A673 (cell line): ENCODE measurements around the gene FCER1G. TPM values are rescaled to one million over a fixed set of nuclear protein-coding genes. Genes with fewer than 3 reads are reported as not detected.
"Not testable (repeated sequence)": the region's sequence is repeated elsewhere in the genome, so short reads cannot be mapped to it uniquely, and the experiment has no call there.

Source experiments
- BruUV-seq: library from RNA; stranded (reverse); fragments of 400-500 nt; replicated peaks from 2 replicates; lab custom pipeline; 2021; lab: Mats Ljungman, UMichigan
- CTCF ChIA-PET: fragments of 300-600 bp; sonication (Branson Sonifier 250); formaldehyde crosslinking; loops from one replicate; lab custom pipeline; 2022; ENCODE audit warnings: antibody characterized with exemption; lab: Charles Lee
- POLR2A ChIA-PET: fragments of 300-600 bp; sonication (Branson Sonifier 250); formaldehyde crosslinking; loops from one replicate; lab custom pipeline; 2022; ENCODE audit warnings: antibody characterized with exemption; ENCODE audit not compliant: low non-redundant PET; lab: Charles Lee
- DNase-seq: peaks from one replicate; pipeline ENCODE4 v3.0.0-alpha.2; 2015; ENCODE audit warnings: low spot score
- H3K27ac ChIP-seq: fragments of 200-600 bp; sonication (generic); 2 replicates; pipeline ENCODE4 v1.5.1; 2016; ENCODE audit warnings: mixed run types, low read depth, mild to moderate bottlenecking, mixed read lengths, antibody characterized with exemption, low read length; ENCODE audit not compliant: poor library complexity, severe bottlenecking
- H3K27me3 ChIP-seq: fragments of 200-600 bp; sonication (generic); replicated peaks from 2 replicates; pipeline ENCODE4 v1.6.1; 2017; ENCODE audit warnings: mixed run types, low read depth, mild to moderate bottlenecking, mixed read lengths, antibody characterized with exemption, low read length; ENCODE audit not compliant: insufficient read depth, poor library complexity
- H3K36me3 ChIP-seq: fragments of 200-600 bp; sonication (generic); 2 replicates; pipeline ENCODE4 v1.6.1; 2016; ENCODE audit warnings: mixed run types, mild to moderate bottlenecking, mixed read lengths, antibody characterized with exemption, low read length; ENCODE audit not compliant: insufficient read depth, poor library complexity, severe bottlenecking
- H3K4me1 ChIP-seq: fragments of 200-600 bp; sonication (generic); 2 replicates; pipeline ENCODE4 v1.6.1; 2017; ENCODE audit warnings: mixed run types, mild to moderate bottlenecking, mixed read lengths, antibody characterized with exemption, low read length; ENCODE audit not compliant: insufficient read depth, poor library complexity, severe bottlenecking
- H3K4me3 ChIP-seq: fragments of 200-600 bp; sonication (generic); 2 replicates; pipeline ENCODE4 v1.5.1; 2016; ENCODE audit warnings: low read depth, mixed run types, mild to moderate bottlenecking, mixed read lengths, low read length; ENCODE audit not compliant: poor library complexity, severe bottlenecking
- H3K9me3 ChIP-seq: fragments of 200-600 bp; sonication (generic); 2 replicates; pipeline ENCODE4 v1.6.1; 2016; ENCODE audit warnings: mixed run types, low read depth, mild to moderate bottlenecking, mixed read lengths, antibody characterized with exemption, low read length; ENCODE audit not compliant: poor library complexity, severe bottlenecking
- CTCF ChIP-seq: fragments of 300-800, 200-600 bp; sonication (generic); conservative IDR thresholded peaks from 2 replicates; pipeline ENCODE4 v1.5.1; 2017; ENCODE audit warnings: low read depth, mild to moderate bottlenecking, antibody characterized with exemption, low read length, moderate library complexity, mixed read lengths
- EZH2 ChIP-seq: fragments of 200-600 bp; sonication (generic); IDR thresholded peaks from 2 replicates; pipeline ENCODE4 v1.6.1; 2017; ENCODE audit warnings: borderline replicate concordance, low read depth, mild to moderate bottlenecking, mixed read lengths, antibody characterized with exemption, low read length; ENCODE audit not compliant: poor library complexity, severe bottlenecking
- intact Hi-C: fragments of 100-400 bp; cut with micrococcal nuclease; formaldehyde crosslinking; loops from one replicate; pipeline ENCODE4 v1.10.0; 2022; ENCODE audit not compliant: unreplicated experiment
- total RNA-seq: library from RNA; stranded (reverse); gene quantifications from 2 replicates; pipeline ENCODE4 v1.2.3, GENCODE V29; 2021

Gene FCER1G
- total RNA-seq, 1 experiment from 2014 or later: 1.5 TPM

GRCh38 chr1:161250829-161251228 lies 35.7 kb downstream of the FCER1G start:
- H3K36me3 ChIP-seq: no peaks in the 10 kb centered on the region
- H3K4me3 ChIP-seq: no peak overlapping the region
- TF ChIP-seq EZH2 (no peak), CTCF (no peak)
- H3K27me3 ChIP-seq: no peaks in the 10 kb centered on the region
- CTCF ChIA-PET: no interaction called here
- no peaks in the 10 kb centered on the region for H3K4me1 ChIP-seq
- H3K9me3 ChIP-seq: no peaks in the 10 kb centered on the region
- BruUV-seq: no TSS peak
- no peak for DNase-seq
- intact Hi-C loops: no loop called here
- POLR2A ChIA-PET: interaction anchor here (0.7 kb wide), 1 partner anchor 124 kb away, joined by 3 read pairs; no protein-coding TSS in a partner anchor
- H3K27ac ChIP-seq: no peak overlapping the region

- POLR2A ChIA-PET: interaction anchor here (0.7 kb wide), 1 partner anchor 123 kb away, joined by 3 read pairs; no protein-coding TSS in a partner anchor
- no peaks in the 10 kb centered on the region for H3K27me3 ChIP-seq
- BruUV-seq: no TSS peak
- H3K4me3 ChIP-seq: no peak overlapping the region
- intact Hi-C loops: no loop called here
- no peak for DNase-seq
- TF ChIP-seq EZH2: no peak
- TF ChIP-seq CTCF: no peak
- no peak overlapping the region for H3K27ac ChIP-seq
- CTCF ChIA-PET: no interaction called here
- peaks cover under 1% of the 10 kb centered on the region for H3K9me3 ChIP-seq
- no peaks in the 10 kb centered on the region for H3K4me1 ChIP-seq
- no peaks in the 10 kb centered on the region for H3K36me3 ChIP-seq
Measured at GRCh38 chr1:161251579-161251978, 36.5 kb downstream of the FCER1G start.

GRCh38 chr1:161255302-161255701 lies 40.2 kb downstream of the FCER1G start:
- BruUV-seq, DNase-seq, intact Hi-C loops, H3K36me3 ChIP-seq, H3K27ac ChIP-seq, H3K4me1 ChIP-seq, POLR2A ChIA-PET, H3K9me3 ChIP-seq, H3K4me3 ChIP-seq: not testable (repeated sequence)
- CTCF ChIA-PET: interaction anchor here (0.6 kb wide), 1 partner anchor 36 kb away, joined by 3 read pairs; no protein-coding TSS in a partner anchor
- H3K27me3 ChIP-seq: peaks cover 20% of the 10 kb centered on the region

GRCh38 chr1:161255955-161256520 lies 40.9 kb downstream of the FCER1G start:
- DNase-seq, H3K36me3 ChIP-seq, CTCF ChIA-PET, H3K9me3 ChIP-seq, BruUV-seq, H3K4me3 ChIP-seq, intact Hi-C loops, H3K27ac ChIP-seq: not testable (repeated sequence)
- peaks cover 24% of the 10 kb centered on the region for H3K27me3 ChIP-seq
- POLR2A ChIA-PET: interaction anchor here (0.6 kb wide), 1 partner anchor 66 kb away, joined by 3 read pairs; no protein-coding TSS in a partner anchor
- H3K4me1 ChIP-seq: peaks cover 13% of the 10 kb centered on the region

GRCh38 chr1:161257109-161257508 lies 42.0 kb downstream of the FCER1G start:
- DNase-seq, intact Hi-C loops, H3K36me3 ChIP-seq, POLR2A ChIA-PET, CTCF ChIA-PET, H3K27ac ChIP-seq, BruUV-seq, H3K9me3 ChIP-seq, H3K4me3 ChIP-seq: not testable (repeated sequence)
- peaks cover 25% of the 10 kb centered on the region for H3K27me3 ChIP-seq
- H3K4me1 ChIP-seq: peaks cover 13% of the 10 kb centered on the region
